CD4-positive, alpha-beta T cell treated with Interleukin-1 beta for 1 hour (primary cell): ENCODE results near the gene EIF4EBP3.

Experiments
- DNase-seq, 2 donors: peaks; one replicate each; pipeline ENCODE4 v3.0.0-alpha.2; 2020 to 2022

The EIF4EBP3 gene

DNA sequence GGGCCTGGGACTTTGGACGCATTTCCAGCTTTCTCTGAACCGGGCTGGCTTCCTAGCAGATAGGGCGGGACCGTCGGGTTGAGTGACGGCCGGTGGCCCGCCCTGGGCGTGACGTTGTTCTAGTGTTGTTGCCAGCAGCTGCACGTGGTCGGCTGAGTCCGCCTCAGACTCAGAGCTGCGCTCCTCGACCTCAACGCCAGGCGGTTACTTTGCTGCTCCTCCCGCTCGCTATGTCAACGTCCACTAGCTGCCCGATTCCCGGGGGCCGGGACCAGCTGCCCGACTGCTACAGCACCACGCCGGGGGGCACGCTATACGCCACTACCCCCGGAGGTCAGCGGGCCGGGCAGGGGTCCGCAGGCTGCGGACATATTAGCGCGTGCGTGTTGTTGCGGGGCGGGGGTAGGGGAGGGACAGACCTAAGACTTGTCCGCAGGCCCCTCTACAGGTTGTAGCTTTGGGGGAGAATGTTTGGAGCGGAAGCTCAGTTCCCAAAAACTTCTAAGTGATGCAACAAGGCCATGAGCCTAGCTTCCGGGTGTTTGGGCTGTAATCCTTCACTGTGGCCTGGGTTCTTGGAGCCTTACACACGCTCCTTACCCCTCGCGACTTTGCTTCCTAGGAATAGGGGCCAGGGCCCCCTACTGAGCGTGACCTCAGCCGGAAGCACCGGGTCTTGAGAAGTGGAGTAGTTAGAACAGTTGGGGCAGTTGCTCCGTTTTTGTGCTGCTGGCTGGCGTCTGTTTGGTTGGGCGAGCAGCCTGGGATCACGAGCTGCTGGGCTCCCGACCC is at the start of gene EIF4EBP3:
TSS of gene EIF4EBP3 (plus strand) at position 155 of the 792 bp plus-strand sequence. CDS start at position 231, 76 bp downstream.
- peak; percentile 87 to 90 for DNase-seq

DNA sequence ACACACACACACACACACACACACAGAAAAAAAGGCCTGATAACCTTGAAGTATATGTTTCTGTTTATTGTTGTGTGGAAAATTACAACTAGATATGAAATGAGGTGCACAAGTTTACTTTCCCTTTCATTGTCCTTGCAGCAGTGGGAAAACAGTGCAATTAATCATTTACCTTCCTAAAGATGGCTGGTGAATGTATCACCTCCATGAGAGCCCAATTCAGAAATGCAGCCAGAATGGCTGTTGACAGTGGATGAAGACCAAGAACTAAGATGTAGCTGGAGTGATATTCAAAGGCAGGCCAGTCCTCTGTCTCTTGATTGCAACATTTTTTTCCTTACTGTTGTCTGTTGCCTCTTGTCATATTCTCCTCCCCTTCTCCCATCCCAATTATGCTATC is 49.6 kb upstream of the EIF4EBP3 start:
- no peak for DNase-seq

DNA sequence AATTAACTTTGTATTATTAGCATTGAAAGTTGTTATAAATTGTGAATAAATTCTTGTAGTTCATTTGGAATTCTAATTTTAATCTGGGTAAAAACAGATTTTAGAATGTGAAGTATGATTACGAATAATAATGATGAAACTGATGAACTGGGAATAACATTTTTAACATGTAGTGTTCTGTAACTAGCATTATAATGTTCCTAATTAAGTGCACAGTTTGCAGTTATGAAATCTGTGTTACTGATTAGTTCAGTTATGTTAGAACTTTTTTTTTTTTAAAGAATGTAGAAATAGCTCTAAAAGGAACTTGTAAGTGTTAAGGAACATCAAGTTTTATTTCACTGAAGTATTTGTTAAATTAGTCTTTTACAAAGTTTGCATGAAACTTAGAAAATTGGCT is 48.9 kb upstream of the EIF4EBP3 start:
- no peak for DNase-seq

DNA sequence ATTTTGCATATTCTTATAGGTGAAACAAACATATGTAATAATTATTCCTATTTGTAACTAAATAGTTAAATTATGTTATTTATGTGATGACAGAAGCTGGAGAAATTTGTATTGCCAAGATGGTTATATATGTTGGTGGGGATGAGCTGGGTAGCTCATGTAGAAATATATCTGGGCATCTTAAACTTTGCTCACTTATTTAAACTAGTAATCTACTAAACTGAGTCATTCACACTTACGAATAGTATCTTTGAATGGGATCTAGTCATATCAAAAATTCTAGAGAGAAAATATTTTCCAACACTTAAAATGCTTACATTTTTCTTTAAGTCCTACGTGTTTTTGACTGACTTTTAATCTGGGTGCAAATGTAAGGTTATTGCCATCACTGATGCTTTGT is 44.6 kb upstream of the EIF4EBP3 start:
- DNase-seq = no peak

DNA sequence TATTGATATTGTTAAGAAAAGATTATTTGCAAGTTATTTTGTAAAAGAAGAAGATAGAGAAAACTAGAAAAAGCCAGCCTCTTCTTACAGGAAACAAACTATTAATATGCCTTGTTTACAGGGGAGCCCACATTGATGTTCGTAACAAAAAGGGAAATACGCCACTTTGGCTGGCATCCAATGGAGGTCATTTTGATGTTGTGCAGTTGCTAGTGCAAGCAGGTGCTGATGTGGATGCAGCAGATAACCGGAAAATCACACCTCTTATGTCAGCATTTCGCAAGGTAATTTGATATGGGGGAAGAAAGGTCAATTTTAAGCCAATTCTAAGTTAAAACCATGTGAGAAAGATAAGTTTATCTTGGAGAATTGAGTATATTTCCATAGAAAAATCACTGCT is 37.6 kb upstream of the EIF4EBP3 start:
- no peak for DNase-seq

DNA sequence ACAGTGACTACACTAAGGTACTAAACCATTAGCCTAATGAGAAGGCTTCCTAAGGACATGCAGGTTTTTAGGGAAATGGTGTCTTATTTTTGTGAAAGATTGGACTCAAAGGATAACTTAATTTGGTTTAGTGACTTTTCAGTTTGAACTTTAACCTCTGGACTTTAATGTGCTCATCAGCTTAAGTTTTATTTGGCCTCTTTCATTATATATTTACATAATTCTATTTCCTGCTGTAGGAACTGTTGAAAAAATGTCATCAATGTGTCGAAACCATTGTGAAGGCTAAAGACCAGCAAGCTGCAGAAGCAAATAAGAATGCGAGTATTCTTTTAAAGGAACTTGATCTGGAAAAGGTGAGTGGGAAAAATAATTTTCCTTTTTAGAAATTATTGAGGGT is 34.3 kb upstream of the EIF4EBP3 start:
- no peak for DNase-seq

DNA sequence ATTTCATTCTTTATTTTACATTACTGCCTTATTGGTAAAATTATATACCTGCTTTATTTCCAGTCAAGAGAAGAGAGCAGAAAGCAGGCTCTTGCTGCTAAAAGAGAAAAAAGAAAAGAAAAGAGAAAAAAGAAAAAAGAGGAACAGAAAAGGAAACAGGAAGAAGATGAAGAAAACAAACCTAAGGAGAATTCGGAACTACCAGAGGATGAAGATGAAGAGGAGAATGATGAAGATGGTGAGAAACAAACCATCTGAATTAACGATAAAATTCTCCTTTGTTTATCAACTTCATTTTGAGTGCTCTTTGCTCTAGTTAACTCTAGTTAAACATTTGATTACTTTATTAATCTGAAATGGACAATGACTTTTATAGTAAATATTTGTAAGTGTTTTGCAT is 23.5 kb upstream of the EIF4EBP3 start:
- DNase-seq = no peak

DNA sequence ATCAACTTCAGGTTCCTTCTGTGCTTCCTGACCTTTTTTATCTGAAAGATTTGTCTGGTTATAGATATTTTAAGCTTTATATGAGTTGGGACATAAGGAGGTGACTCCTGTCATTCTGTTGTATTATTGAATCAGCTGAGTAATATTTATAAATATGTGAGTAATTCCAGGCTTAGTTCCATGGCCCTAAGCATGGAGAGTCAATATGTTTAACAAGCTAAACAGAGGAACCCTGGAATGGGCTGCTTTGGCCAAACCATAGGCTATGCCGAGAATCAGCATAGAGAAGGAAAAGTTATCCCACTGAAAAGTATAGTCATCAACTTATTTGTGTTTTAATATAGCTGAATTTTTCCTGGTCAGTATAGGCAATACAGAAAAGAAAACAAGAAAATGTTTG is 7.2 kb upstream of the EIF4EBP3 start:
- no peak for DNase-seq

DNA sequence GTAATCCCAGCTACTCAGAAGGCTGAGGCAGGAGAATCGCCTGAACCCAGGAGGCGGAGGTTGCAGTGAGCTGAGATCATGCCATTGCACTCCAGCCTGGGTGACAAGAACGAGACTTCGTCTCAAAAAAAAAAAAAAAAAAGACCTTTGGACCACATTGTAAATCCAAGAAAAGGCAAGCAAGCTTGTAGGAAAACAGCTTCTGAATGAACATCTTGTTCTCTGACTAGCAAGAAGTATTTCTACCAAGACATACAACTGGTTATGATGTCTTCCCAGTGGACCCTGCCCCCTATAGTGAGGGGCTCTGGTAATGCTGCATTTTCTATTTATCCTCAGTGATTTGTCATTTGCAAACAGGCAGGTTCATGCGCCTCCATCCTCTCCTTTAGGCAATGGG is 4.5 kb upstream of the EIF4EBP3 start:
- no peak for DNase-seq

DNA sequence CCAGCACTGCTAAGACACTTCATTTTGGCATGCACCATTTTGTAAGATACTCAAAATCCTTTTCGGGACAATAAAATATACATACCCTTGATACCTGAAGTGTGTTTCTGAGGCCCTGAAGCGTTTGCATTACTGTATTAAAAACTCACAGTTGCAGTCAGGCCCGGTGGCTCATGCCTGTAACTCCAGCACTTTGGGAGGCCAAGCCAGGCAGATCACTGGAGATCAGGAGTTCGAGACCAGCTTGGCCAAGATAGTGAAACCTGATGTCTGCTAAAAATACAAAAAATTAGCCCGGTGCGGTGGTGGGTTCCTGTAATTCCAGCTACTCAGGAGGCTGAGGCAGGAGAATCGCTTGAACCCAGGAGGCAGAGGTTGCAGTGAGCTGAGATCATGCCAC is 2.5 kb upstream of the EIF4EBP3 start:
- no peak for DNase-seq

DNA sequence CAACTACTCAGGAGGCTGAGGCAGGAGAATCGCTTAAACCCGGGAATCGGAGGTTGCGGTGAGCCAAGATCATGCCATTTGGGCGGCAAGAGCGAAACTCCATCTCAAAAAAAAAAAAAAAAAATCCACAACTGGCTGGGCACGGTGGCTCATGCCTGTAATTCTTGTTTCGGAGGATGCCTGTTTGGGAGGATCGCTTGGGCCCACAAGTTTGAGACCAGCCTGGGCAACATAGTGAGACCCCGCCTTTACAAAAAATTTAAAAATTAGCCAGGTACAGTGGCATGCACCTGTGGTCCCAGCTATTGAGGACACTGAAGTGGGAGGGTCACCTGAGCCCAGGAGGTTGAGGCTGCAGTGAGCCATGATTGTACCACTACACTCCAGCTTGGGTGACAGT is 1.9 kb upstream of the EIF4EBP3 start:
- no peak for DNase-seq

DNA sequence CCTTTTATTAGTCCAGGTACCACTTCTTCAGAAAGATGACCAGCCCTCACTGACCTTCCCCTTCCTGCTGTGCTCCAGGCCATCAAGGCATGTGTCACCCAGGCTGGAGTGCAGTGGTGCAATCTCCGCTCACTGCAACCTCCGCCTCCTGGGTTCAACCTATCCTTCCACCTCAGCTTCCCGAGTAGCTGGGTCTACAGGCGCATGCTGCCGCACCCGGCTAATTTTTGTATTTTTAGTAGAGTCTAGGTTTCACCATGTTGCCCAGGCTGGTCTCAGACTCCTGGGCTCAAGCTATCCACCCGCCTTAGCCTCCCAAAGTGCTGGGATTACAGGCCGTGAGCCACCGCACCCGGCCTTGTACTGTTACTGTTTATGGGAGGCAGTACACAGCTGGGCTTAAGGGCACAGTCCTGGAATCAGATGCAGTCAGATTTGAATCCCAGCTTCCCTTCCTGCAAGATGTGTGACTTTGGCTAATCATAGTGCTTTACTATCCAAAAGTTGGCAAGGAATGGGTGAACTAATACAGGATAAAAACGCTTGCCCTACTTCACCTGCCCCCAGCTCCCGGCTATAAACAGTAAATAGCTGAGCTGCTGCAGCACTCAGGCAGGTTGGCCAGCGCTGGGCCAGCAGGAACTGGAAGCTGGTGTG is 483 bp upstream of the EIF4EBP3 start:
- peak in 1 of 2 donors; percentile 25 for DNase-seq

DNA sequence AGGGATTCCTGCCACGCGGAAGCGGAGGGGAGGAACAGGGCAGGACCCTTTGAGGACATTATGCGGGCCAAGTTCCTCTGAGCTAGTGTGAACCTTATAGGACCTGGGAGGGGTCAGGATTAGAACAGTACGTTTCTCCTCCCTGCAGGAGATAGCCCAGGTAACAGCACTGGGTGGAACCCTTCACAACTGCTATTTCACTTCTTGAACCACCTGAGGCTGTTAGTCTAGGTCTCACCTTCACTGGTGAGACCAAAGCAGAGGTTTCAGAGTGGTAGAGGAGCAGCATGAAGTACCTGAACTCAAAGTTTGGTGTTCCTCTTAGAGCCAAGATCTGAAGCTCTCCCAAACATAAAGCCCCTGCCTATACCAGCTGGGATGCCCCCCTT is 832 bp downstream of the EIF4EBP3 start:
- DNase-seq = no peak

DNA sequence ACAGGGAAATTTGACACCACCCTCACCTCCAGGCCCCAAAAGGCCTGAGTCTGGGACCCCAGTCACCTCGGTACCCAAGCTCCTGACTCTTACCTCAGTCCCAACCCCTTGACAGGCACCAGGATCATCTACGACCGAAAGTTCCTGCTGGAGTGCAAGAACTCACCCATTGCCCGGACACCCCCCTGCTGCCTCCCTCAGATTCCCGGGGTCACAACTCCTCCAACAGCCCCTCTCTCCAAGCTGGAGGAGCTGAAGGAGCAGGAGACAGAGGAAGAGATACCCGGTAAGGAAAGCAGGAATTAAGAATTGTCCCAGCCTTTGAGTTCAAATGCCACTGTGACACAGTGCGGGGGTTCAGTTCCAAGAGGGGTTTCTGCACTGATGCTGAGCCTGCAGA is 1.3 kb downstream of the EIF4EBP3 start:
- no peak for DNase-seq

DNA sequence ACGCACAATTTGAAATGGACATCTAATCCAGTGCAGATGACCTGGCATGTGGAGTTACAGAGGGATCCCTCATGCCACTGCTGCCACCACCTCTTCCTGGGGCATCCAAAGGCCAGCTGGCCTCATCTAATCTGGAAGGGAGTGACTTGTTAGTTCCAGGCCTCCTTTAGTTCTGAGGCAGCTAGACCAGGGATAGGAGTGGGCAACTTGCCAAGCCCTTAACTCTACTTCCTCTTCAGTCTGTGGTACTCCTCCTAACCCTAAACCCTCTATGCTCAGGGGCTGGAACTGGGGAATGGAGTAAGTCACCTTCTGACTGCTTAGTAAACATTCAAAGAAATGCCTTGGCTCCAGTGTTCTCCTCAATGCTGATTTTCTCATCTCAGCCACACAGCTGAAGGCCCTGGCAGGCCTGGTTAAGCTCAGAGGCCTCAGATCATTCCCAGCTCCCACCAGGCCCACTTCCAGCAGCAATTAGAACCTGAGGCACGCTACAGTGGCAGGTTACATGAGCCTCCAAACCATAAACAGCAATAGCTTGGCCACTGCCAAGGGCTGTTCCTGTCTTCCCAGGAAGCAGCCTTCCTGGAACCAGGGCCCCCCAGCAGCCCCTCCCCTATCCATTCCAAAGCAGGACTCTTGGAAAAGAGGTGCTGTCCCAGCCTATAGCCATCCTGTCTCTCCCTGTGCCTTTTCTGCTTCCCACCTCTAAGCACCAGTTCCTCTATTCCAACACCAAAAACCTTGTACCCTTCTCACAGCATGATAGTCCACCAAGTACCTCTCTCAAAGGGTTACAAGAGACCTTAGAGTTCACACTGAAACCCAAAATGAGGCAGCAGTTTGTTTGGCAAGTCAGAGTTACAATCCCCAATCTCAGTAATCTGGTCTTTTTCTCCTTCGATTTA is 2.0 kb downstream of the EIF4EBP3 start:
- peak; percentile 30 to 47 for DNase-seq

DNA sequence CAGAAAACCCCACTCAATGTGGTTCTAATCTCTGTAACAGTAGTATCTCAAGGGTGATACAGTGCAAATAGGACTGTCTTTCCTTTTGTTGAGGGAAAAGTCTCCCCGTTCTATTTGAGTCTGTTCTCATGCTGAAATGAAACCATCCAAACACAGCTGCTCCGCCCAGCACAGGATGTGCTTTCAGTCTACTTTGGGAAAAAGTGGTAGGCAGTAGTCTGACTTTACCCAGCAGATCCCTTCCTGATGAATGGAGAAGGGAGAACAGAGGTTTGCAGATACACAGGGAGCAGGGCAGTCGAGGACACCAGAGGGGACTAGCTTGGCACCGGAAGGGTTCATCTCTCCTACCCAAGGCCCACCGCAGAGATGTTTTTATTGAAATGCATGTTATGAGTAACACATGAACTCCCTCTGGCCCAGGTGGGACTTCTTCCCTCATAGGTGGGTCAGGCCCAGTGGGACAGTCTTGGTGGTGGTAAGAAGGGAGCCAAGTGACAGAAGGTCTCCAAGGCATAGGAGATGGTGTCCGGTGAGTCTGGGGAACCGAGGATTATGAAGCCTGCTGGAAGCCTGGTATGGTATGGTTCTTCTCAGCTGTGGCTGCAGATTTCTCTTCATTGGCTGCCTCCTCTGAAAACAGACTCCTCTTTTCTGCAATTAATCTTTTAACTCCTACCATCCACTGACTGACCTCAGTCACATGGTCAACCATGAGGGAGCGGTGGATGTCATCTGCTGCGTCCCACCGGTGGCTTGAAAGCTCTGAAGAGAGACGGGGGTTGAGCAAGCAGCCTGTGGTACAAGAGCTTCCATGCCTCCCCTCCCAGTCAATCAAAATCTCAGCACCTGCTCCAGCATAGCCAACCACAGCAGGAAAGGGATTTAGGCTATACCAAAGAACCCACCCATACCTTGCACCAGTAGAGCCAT is 3.0 kb downstream of the EIF4EBP3 start:
- DNase-seq = no peak

DNA sequence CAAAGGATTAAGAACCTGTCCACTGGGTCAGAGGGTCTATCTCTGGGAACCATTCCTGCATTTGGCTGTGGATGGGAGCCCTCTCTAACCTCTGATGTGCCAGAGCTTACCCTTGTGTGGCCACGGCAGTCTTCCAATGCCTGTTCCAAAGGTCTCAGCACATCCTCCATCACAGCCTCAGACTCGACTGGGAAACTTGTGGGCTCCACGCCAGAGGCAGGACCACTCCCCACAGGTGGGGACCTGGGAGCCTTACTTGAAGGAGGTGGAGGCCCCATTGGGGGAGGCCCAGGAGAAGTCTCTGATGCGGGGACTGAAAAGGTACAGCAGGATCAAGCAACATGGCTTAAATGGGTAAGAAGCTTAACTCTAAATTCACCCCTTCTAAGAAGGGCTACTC is 4.4 kb downstream of the EIF4EBP3 start:
- DNase-seq = no peak

DNA sequence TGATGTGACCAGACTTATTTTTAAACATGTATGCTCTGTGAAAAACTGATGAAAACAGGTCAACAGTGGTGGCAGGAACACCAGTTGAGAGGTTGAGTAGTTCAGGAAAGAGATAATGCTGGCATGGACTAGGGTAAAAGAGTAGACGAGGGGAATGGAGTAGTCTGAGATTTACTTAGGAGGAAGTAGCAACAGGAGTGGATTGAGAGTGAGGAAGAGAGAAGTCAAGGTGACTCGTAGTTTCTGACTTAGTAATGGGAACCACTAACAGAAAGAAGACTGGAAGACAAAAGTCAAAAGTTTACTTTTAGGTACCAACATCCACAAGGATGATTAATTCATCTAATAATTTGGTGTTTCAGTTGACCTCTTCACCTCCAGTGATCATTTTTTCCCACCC is 6.2 kb downstream of the EIF4EBP3 start:
- no peak for DNase-seq

DNA sequence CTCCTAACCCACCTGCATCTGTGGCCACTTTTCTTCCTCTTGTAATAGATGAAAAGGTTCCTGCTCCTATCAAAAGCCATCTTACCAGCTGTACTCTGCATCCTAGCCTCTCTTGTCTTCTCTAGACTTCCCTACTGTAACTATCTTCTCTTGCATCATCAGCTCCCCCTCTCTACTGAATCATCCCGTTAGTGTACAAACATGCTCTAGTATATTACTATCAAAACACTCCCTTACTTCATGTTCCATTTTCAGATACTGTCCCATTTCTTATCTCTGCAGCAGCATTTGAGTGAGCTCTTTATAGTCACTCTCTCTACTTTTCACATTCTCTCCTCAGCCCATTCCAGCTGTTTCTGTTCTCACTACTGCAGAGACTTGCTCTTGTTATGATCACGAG is 7.0 kb downstream of the EIF4EBP3 start:
- no peak for DNase-seq

DNA sequence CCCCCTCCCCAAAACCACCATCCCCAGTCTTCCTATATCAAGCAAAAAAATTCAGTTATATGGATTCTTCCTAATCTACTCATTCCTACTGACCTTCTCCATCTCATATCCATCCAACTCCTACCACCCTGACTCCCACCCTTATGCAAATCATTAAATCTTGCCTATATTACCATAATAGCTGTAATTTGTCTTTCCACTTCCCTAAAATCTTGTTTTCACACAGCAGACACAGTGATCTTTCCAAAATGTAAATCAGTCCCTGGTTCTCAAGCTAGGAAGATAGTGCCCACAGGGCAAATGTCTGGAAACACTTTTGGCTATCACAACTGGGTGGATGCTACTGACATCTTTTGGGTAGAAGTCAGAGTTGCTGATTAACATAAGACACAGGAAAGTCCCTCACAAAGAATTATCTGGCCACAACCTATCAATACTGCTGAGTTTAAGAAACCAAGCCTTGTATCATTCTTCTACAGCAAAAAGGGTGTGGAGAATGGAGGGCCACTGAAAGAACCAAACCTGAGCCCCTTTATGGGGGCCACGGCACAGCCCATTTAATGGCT is 8.4 kb downstream of the EIF4EBP3 start:
- no peak for DNase-seq

DNA sequence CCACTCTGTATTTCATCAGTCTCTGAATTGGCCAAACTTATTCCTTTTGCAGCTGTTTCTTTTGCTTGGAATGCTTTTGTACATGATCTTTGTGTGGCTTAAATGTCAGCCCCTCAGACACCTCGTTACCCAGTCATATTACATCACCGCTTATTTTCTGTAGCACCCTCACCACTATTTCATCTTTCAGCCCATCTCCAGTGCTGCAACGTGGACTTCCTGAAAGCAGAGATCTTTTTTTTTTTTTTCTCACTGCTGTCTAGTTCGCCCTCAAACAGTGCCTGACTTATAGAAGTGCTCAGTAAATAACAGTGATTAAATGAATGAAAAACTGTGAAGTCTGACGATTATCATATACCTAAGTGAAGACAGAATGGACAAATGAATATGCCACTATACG is 9.0 kb downstream of the EIF4EBP3 start:
- DNase-seq = no peak
